ENCODE measurements around the gene EFCAB6.

The EFCAB6 gene, protein sequence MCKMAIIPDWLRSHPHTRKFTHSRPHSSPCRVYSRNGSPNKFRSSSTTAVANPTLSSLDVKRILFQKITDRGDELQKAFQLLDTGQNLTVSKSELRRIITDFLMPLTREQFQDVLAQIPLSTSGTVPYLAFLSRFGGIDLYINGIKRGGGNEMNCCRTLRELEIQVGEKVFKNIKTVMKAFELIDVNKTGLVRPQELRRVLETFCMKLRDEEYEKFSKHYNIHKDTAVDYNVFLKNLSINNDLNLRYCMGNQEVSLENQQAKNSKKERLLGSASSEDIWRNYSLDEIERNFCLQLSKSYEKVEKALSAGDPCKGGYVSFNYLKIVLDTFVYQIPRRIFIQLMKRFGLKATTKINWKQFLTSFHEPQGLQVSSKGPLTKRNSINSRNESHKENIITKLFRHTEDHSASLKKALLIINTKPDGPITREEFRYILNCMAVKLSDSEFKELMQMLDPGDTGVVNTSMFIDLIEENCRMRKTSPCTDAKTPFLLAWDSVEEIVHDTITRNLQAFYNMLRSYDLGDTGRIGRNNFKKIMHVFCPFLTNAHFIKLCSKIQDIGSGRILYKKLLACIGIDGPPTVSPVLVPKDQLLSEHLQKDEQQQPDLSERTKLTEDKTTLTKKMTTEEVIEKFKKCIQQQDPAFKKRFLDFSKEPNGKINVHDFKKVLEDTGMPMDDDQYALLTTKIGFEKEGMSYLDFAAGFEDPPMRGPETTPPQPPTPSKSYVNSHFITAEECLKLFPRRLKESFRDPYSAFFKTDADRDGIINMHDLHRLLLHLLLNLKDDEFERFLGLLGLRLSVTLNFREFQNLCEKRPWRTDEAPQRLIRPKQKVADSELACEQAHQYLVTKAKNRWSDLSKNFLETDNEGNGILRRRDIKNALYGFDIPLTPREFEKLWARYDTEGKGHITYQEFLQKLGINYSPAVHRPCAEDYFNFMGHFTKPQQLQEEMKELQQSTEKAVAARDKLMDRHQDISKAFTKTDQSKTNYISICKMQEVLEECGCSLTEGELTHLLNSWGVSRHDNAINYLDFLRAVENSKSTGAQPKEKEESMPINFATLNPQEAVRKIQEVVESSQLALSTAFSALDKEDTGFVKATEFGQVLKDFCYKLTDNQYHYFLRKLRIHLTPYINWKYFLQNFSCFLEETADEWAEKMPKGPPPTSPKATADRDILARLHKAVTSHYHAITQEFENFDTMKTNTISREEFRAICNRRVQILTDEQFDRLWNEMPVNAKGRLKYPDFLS (N-terminal part only)

DNA sequence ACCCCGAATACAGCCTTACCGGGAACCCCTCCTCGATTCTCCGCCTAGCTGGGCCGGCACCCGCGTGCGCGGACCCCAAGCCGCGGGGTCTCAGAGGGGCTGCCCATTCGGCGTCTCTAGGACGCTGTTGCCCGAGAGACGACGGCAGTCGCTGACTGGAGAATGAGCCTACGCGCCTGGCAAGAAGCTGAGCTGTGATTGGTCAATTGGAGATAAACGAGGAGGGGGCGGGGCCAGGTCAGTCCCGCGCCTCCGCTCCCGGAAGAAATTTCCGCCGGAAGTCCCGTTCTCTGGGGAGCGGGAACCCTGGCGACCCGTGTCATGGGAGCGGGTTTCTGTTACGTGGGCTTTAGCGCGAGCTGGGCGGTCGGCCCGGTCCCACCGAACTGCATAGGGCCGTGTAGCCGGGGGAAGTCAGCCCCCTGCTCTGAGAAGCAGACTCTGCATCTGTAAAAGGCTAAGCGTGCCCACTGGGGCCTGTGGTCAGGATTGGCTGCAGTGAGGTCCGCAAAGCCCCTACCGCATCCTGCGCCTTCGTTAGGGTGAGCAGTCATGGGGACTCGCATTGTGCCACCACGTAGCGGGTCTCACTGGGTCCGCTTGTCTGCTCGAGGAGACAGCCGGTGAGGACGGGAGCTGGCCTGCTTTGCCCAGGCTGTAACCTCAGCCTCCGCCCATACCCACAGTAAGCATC lies at the start of gene EFCAB6:
EFCAB6 (minus strand) TSS at position 157 of the 694 bp plus-strand sequence. CDS start 29,987 bp downstream, outside the sequence.
- DNase-seq: peak; percentile 40

GRCh38 chr22:43861529-43861928 lies 49.4 kb upstream of the EFCAB6 start:
- no peak for DNase-seq

- no peak for DNase-seq
Observed at GRCh38 chr22:43860831-43861230, 48.7 kb upstream of the EFCAB6 start.

GRCh38 chr22:43860126-43860525 lies 48.0 kb upstream of the EFCAB6 start:
- DNase-seq: no peak

GRCh38 chr22:43859621-43860020 lies 47.5 kb upstream of the EFCAB6 start:
- no peak for DNase-seq

- DNase-seq: no peak
Observed at GRCh38 chr22:43859176-43859575, 47.1 kb upstream of the EFCAB6 start.

- DNase-seq: no peak
Observed at GRCh38 chr22:43858156-43858895, 46.2 kb upstream of the EFCAB6 start.

GRCh38 chr22:43857367-43857766 lies 45.3 kb upstream of the EFCAB6 start:
- no peak for DNase-seq

GRCh38 chr22:43855431-43855830 lies 43.3 kb upstream of the EFCAB6 start:
- DNase-seq: no peak

- DNase-seq: no peak
Observed at GRCh38 chr22:43854786-43855271, 42.7 kb upstream of the EFCAB6 start.

DNA sequence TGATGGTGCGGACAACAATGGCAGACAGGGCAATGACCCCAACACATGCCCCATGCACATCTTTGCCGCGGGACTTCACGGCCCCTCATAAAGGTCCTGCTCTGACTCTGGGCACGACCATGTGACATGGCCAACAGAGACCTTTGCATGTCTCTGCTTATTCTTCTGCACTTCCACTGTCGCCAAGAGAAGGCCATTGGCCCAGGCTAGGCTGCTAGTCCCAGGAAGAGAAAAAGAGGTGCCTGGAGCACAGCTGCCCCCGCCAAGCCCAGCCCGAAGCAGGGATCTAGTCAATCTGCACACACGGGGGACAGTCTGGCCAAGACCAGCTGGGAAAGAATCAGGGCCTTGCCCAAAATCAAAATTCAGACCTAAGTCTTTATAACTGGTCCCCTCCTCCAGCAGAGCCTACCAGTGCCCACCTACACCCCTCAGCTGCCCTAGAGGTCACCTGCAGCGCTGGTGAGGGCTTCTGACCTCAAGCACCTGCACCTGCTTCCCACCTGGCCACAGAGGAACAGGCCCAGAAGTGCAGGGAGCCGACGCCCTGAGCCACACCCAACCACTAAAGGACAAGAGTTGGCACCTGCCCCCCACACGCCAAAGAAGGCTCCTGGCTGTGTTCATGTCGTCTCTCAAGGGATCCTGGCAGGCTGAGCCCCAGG lies 42.1 kb upstream of the EFCAB6 start:
- no peak for DNase-seq

GRCh38 chr22:43853328-43853931 lies 41.3 kb upstream of the EFCAB6 start:
- no peak for DNase-seq

DNA sequence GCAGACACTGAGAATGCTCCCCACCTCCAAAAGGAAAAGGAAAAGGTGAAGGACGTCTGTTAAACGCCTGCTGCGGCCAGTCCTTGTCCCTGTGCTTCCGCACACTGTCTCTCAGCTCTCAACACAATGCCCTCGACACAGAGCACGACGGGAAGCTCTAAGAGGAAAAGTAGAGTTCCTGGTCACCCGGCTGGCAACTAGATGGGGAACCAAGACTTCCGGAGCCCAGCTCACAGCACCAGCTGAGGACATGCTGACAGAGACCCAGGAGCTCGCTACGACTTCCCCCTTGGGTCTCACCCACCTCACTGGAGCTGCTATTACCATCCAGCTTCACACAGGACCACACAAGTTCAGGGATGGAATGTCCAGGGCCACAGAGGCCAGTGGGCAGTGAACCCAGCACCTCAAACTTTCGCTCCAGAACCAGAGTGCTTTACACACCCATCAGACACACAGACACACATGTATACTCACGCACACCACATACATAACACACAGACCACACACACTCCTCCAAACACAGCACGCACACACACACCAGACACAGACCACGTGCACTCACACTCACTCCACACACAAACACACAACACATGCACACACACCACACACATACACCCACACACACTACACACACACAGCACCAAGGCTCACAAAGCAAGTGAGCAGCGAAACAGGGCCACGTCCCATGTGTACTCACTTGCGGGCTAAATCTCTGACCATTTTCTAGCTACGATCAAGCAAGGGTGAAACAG lies 40.6 kb upstream of the EFCAB6 start:
- no peak for DNase-seq

GRCh38 chr22:43851979-43852307 lies 39.8 kb upstream of the EFCAB6 start:
- DNase-seq: no peak

- DNase-seq: no peak
Observed at GRCh38 chr22:43851058-43851978, 39.2 kb upstream of the EFCAB6 start.

GRCh38 chr22:43850529-43850928 lies 38.4 kb upstream of the EFCAB6 start:
- no peak for DNase-seq

- no peak for DNase-seq
Observed at GRCh38 chr22:43849731-43850130, 37.6 kb upstream of the EFCAB6 start.

GRCh38 chr22:43848366-43849171 lies 36.5 kb upstream of the EFCAB6 start:
- DNase-seq: no peak
